Liver (tissue), 9 donors: ENCODE measurements around the gene WNT3A. TPM values are rescaled to one million over a fixed set of nuclear protein-coding genes. Genes with fewer than 3 reads are reported as not detected.
A peak's percentile ranks its signal among the peaks of the same experiment; 100 is the strongest.

Experiments
- DNase-seq: peaks from one replicate; pipeline ENCODE4 v3.0.0-alpha.2; 2017; ENCODE audit warnings: low spot score
- H3K27ac ChIP-seq, 2 donors: one replicate each; pipeline ENCODE4 v1.7.0; 2013; ENCODE audit warnings: inconsistent platforms in 2 of 2, low read length in 2 of 2, control low read depth in 1 of 2, low read depth in 1 of 2, mild to moderate bottlenecking in 1 of 2
- H3K27me3 ChIP-seq, 4 donors: one replicate each; pipeline versions ENCODE4 v1.6.1 to v1.7.0; 2013; ENCODE audit warnings: low read length in 3 of 4, inconsistent platforms in 1 of 4, mild to moderate bottlenecking in 1 of 4, moderate library complexity in 1 of 4; ENCODE audit not compliant: control insufficient read depth in 4 of 4, insufficient read depth in 4 of 4
- H3K36me3 ChIP-seq, 4 donors: one replicate each; pipeline versions ENCODE4 v1.6.1 to v1.7.0; 2013; ENCODE audit warnings: low read length in 3 of 4, mild to moderate bottlenecking in 3 of 4, low read depth in 1 of 4, moderate library complexity in 1 of 4; ENCODE audit not compliant: control insufficient read depth in 4 of 4, insufficient read depth in 3 of 4
- H3K4me1 ChIP-seq, 4 donors: one replicate each; pipeline versions ENCODE4 v1.6.1 to v1.7.0; 2013; ENCODE audit warnings: low read length in 3 of 4, mild to moderate bottlenecking in 3 of 4, moderate library complexity in 1 of 4; ENCODE audit not compliant: control insufficient read depth in 4 of 4, insufficient read depth in 4 of 4
- H3K4me3 ChIP-seq, 3 donors: one replicate each; pipeline versions ENCODE4 v1.6.1 to v1.7.0; 2013; ENCODE audit warnings: low read length in 3 of 3, control low read depth in 1 of 3, low read depth in 1 of 3, mild to moderate bottlenecking in 1 of 3
- H3K9ac ChIP-seq, 2 donors: one replicate each; pipeline ENCODE4 v1.7.0; 2013; ENCODE audit warnings: low read length in 2 of 2, mild to moderate bottlenecking in 2 of 2, moderate library complexity in 2 of 2, control low read depth in 1 of 2, low read depth in 1 of 2
- H3K9me3 ChIP-seq, 4 donors: one replicate each; pipeline versions ENCODE4 v1.6.1 to v1.7.0; 2013; ENCODE audit warnings: low read length in 3 of 4; ENCODE audit not compliant: control insufficient read depth in 4 of 4
- FOXA1 ChIP-seq: IDR thresholded peaks from 2 replicates; pipeline ENCODE4 v1.6.1; 2016; ENCODE audit warnings: antibody characterized with exemption
- GABPA ChIP-seq, 2 donors: IDR thresholded peaks in 1 of 2; conservative IDR thresholded peaks in 1 of 2; 2 replicates each; pipeline ENCODE4 v1.6.1; 2016; ENCODE audit warnings: antibody characterized with exemption in 2 of 2, mild to moderate bottlenecking in 1 of 2, moderate library complexity in 1 of 2
- HNF4A ChIP-seq, 2 donors: conservative IDR thresholded peaks; 2 replicates each; pipeline ENCODE4 v1.6.1; 2016; ENCODE audit warnings: antibody characterized with exemption in 2 of 2, mild to moderate bottlenecking in 2 of 2
- HNF4G ChIP-seq: IDR thresholded peaks from 2 replicates; pipeline ENCODE4 v1.6.1; 2016; ENCODE audit warnings: antibody characterized with exemption
- JUND ChIP-seq, 2 donors: IDR thresholded peaks; 2 replicates each; pipeline ENCODE4 v1.6.1; 2016; ENCODE audit warnings: antibody characterized with exemption in 2 of 2
- NR2F2 ChIP-seq: IDR thresholded peaks from 2 replicates; pipeline ENCODE4 v1.6.1; 2016; ENCODE audit warnings: antibody characterized with exemption
- RAD21 ChIP-seq, 2 donors: IDR thresholded peaks; 2 replicates each; pipeline ENCODE4 v1.6.1; 2016; ENCODE audit warnings: antibody characterized with exemption in 2 of 2, mild to moderate bottlenecking in 2 of 2
- RXRA ChIP-seq, 2 donors: IDR thresholded peaks; 2 replicates each; pipeline ENCODE4 v1.6.1; 2017 to 2018; ENCODE audit warnings: antibody characterized with exemption in 2 of 2, mild to moderate bottlenecking in 1 of 2
- SP1 ChIP-seq: IDR thresholded peaks from 2 replicates; pipeline ENCODE4 v1.6.1; 2018; ENCODE audit warnings: antibody characterized with exemption, mild to moderate bottlenecking
- TAF1 ChIP-seq: conservative IDR thresholded peaks from 2 replicates; pipeline ENCODE4 v1.6.1; 2016; ENCODE audit warnings: antibody characterized with exemption, mild to moderate bottlenecking
- YY1 ChIP-seq: IDR thresholded peaks from 2 replicates; pipeline ENCODE4 v1.6.1; 2016; ENCODE audit warnings: antibody characterized with exemption, mild to moderate bottlenecking
- WGBS: extraction: QIAGEN DNeasy Blood & Tissue Kit; methylation state at CpG from one replicate; pipeline ENCODE4 v1.1.7; 2013; 5-methylcytosine and 5-hydroxymethylcytosine counted together
- polyA plus RNA-seq, 2 donors: library from polyadenylated mRNA; stranded (reverse) in 1 of 2; unstranded in 1 of 2; fragments of 200-250 nt in 1 of 2; fragments of >200 nt in 1 of 2; fragmentation: Nextera tagmentation in 1 of 2; extraction: Ambion mirVana in 1 of 2; gene quantifications; one replicate each; pipeline versions ENCODE4 v1.2.1 to v1.2.3, GENCODE V29; 2013 to 2015
- total RNA-seq, 2 donors: library from RNA; depleted of rRNA; stranded (reverse); fragments of >200 nt; gene quantifications; one replicate each; pipeline ENCODE4 v1.2.3, GENCODE V29; 2014
- TF ChIP-seq, protein P1 (sequence below): IDR thresholded peaks from 2 replicates; pipeline ENCODE4 v1.6.1; 2016; ENCODE audit warnings: antibody characterized with exemption
- TF ChIP-seq, protein P2 (sequence below): IDR thresholded peaks from 2 replicates; pipeline ENCODE4 v1.6.1; 2016; ENCODE audit warnings: antibody characterized with exemption, mild to moderate bottlenecking
- TF ChIP-seq, protein P3 (sequence below): IDR thresholded peaks from 2 replicates; pipeline ENCODE4 v1.6.1; 2016; ENCODE audit warnings: antibody characterized with exemption
- donor health status: healthy.
- donor health status: healthy.
- donor health status: healthy.
- donor health status: healthy.
- donor health status: healthy.

WNT3A gene
- total and polyA plus RNA-seq, 4 donors: not detected

DNA sequence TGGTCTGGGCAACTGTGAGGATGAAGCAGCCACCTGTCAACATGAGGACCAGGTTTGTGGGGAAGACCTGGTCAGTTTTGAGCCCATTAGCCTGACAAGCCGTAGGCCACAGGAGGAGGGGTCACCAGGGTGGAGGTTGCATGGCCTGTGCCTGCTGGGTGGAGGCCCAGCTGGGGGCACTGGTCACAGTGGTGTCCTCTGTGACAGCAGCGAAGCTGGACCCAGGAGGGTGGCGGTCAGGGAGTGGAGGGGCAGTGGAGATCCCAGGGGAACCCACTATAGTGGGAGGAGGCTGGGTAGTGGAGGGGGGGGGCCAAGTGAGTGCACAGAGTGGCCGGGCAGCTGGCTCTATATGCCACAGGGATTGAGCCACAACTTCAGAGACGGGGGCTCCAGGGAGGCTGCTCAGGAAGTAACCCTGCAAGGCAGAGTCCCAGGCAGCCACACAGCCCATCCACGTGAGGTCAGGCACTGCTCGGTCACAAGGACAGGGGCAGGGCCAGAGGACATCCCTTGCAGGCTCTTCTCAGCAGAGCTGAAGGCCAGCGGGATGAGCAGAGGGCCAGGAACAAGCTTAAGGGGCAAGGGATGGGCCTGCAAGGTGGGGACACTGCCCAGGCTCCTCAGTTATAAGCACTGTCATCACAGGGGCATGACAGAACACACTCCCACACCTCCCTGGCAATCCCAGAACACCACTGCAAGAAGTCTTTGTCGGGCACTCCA lies 98.6 kb downstream of the WNT3A start:
- H3K27ac ChIP-seq: peak overlapping the region in 1 of 2 donors; percentile 58
- peaks cover 12 to 63% (median 42%) of the 10 kb centered on the region in 4 donors for H3K4me1 ChIP-seq
- H3K9ac ChIP-seq: no peak overlapping the region
- H3K9me3 ChIP-seq: no peaks in the 10 kb centered on the region
- WGBS: 89% methylated on average over 9 of the region's 9 CpGs
- TF ChIP-seq HNF4G (no peak), YY1 (no peak), RXRA (IDR thresholded peaks at IDR 0.05) (no peak), RAD21 (IDR thresholded peaks at IDR 0.05) (no peak), NR2F2 (no peak), TAF1 (no peak), FOXA1 (no peak), JUND (IDR thresholded peaks at IDR 0.05) (no peak), HNF4A (conservative IDR thresholded peaks at IDR 0.05) (no peak), GABPA (IDR thresholded peaks at IDR 0.05 in 1 of 2, conservative IDR thresholded peaks at IDR 0.05 in 1 of 2) (no peak)
- TF ChIP-seq, protein P1, sequence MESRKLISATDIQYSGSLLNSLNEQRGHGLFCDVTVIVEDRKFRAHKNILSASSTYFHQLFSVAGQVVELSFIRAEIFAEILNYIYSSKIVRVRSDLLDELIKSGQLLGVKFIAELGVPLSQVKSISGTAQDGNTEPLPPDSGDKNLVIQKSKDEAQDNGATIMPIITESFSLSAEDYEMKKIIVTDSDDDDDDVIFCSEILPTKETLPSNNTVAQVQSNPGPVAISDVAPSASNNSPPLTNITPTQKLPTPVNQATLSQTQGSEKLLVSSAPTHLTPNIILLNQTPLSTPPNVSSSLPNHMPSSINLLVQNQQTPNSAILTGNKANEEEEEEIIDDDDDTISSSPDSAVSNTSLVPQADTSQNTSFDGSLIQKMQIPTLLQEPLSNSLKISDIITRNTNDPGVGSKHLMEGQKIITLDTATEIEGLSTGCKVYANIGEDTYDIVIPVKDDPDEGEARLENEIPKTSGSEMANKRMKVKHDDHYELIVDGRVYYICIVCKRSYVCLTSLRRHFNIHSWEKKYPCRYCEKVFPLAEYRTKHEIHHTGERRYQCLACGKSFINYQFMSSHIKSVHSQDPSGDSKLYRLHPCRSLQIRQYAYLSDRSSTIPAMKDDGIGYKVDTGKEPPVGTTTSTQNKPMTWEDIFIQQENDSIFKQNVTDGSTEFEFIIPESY: no peak
- TF ChIP-seq, protein P2, sequence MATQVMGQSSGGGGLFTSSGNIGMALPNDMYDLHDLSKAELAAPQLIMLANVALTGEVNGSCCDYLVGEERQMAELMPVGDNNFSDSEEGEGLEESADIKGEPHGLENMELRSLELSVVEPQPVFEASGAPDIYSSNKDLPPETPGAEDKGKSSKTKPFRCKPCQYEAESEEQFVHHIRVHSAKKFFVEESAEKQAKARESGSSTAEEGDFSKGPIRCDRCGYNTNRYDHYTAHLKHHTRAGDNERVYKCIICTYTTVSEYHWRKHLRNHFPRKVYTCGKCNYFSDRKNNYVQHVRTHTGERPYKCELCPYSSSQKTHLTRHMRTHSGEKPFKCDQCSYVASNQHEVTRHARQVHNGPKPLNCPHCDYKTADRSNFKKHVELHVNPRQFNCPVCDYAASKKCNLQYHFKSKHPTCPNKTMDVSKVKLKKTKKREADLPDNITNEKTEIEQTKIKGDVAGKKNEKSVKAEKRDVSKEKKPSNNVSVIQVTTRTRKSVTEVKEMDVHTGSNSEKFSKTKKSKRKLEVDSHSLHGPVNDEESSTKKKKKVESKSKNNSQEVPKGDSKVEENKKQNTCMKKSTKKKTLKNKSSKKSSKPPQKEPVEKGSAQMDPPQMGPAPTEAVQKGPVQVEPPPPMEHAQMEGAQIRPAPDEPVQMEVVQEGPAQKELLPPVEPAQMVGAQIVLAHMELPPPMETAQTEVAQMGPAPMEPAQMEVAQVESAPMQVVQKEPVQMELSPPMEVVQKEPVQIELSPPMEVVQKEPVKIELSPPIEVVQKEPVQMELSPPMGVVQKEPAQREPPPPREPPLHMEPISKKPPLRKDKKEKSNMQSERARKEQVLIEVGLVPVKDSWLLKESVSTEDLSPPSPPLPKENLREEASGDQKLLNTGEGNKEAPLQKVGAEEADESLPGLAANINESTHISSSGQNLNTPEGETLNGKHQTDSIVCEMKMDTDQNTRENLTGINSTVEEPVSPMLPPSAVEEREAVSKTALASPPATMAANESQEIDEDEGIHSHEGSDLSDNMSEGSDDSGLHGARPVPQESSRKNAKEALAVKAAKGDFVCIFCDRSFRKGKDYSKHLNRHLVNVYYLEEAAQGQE: no peak
- TF ChIP-seq, protein P3, sequence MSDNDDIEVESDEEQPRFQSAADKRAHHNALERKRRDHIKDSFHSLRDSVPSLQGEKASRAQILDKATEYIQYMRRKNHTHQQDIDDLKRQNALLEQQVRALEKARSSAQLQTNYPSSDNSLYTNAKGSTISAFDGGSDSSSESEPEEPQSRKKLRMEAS: no peak
- no peak for DNase-seq
- peaks cover 0 to 16% (median 11%) of the 10 kb centered on the region in 4 donors for H3K36me3 ChIP-seq
- H3K4me3 ChIP-seq: no peak overlapping the region
- no peaks in the 10 kb centered on the region for H3K27me3 ChIP-seq

DNA sequence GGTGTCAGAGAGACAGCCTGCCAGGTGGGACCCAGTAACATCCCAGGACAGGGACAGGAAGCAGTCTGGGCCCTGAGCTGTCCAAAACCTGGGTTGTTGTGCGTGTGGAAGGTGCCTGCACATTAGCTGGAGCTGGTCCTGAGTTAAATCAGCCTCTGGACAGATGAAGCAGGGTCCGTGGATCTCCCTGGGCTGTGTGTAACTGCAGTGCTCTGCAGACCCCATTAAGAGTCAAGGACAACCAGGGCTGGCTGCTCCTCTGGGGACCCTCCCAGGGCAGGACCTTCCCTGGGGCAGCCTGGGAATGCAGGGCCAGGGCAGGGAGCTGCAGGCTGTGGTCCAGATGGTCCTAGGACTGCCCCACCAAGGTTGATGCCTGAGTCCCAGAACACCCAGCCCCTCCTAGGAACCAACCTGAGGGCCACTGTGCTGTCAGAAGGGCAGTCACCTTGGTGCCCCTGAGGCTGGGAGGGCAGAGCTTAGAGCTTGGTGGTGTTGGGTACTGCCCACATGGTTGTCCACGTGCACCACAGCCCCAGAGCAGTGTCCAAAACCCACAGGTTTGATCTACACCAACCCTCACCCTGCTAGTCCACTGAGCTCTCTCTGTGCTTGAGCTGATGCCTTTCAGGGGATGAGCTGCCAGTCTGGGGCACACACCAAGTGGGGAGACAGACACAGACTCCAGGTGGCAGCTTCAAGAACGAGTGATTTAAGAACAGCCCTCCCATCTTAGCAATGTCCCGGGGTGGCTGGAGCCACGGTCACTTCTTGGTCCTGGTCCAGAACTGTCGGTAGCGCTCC lies 99.4 kb downstream of the WNT3A start:
- Histone ChIP-seq H3K27ac (no peak overlapping the region), H3K9me3 (no peaks in the 10 kb centered on the region), H3K9ac (no peak overlapping the region), H3K4me1 (peaks cover 10 to 57% (median 40%) of the 10 kb centered on the region in 4 donors), H3K36me3 (peaks cover 0 to 15% (median 10%) of the 10 kb centered on the region in 4 donors), H3K27me3 (no peaks in the 10 kb centered on the region), H3K4me3 (no peak overlapping the region)
- no peak for DNase-seq
- WGBS: 93% methylated on average over 8 of the region's 8 CpGs
- TF ChIP-seq JUND (IDR thresholded peaks at IDR 0.05) (no peak), GABPA (IDR thresholded peaks at IDR 0.05 in 1 of 2, conservative IDR thresholded peaks at IDR 0.05 in 1 of 2) (no peak), SP1 (no peak), HNF4G (no peak), RXRA (IDR thresholded peaks at IDR 0.05) (no peak), YY1 (no peak), HNF4A (conservative IDR thresholded peaks at IDR 0.05) (no peak)
- TF ChIP-seq, protein P2: no peak
- TF ChIP-seq, protein P3: no peak
- TF ChIP-seq, protein P1: no peak
